Left renal pelvis (tissue), 4 donors: ENCODE results near the gene ARL5B. TPM values are rescaled to one million over a fixed set of nuclear protein-coding genes. Genes with fewer than 3 reads are reported as not detected.

Experiments
- DNase-seq, 4 donors: peaks; one replicate each; pipeline ENCODE4 v3.0.0-alpha.2; 2013; ENCODE audit warnings: low read depth in 4 of 4, low spot score in 3 of 4
- polyA plus RNA-seq, 4 donors: library from polyadenylated mRNA; unstranded; fragments of 120-200 nt; gene quantifications; one replicate each; pipeline ENCODE4 v1.2.1, GENCODE V29; 2013; ENCODE audit not compliant: insufficient read length in 4 of 4

Gene ARL5B
- polyA plus RNA-seq, 4 donors: 43.2 to 54.9 (median 48.4) TPM

- no peak for DNase-seq
These were observed 733 bp upstream of the ARL5B start for GRCh38 chr10:18658271-18659124.

DNA sequence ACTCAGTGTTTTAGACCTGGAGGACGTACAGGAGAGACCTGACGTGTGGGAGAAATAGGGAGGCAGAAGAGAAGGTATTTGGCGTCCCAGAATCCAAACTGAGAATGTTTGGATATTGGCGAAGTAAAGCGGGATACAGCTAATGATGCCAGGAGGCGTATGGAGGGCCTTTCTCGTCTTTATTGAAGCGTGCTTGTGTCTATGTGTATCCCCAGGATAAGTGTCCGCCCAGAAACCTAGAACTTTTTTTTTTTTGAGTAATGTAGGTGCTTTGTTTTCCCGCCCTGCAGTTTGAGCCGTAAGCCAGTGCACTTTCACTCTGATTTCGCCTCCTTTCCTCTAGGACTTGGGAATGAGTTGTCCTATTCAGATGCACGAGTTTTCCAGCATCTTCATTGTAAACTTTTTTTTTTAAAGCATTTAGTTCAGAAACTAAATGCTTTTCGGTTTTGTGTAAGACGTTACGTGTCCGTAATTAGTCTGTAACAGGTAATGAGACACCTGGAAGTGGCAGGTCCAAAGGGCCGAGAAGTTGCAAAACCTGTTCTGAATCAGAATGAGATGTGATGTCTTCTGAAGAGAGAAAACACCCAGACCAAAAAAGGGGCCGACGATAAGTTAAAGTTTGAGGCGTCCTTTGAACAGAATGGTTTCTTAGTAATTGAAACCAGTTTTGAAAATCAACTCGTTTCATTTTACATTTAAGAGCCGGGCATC lies 746 bp downstream of the ARL5B start:
- DNase-seq: peak in 3 of 4 donors; percentile 26 to 43 (median 43)

DNA sequence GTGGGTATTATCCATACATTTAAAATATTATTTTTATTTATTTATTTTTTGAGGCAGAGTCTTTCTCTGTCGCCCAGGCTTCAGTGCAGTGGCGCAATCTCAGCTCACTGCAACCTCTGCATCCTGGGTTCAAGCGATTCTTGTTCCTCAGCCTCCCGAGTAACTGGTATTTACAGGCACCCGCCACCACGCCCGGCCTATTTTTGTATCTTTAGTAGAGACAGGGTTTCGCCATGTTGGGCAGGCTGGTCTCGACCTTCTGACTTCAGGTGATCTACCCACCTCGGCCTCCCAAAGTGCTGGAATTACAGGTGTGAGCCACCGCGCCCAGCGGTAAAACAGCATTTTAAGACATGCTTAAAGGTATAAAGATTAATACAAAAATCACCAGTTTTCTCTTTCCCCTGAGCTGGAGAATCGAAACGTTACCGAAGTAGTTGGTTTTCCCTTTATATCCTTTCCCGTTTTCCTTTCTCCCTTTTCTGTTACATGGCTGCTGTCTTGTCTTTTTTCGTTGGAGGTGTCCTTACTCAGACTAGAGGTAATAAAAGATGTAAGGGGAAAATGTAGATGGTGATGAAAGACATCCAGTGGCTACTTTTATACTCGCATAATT lies 1.7 kb downstream of the ARL5B start:
- DNase-seq: no peak

DNA sequence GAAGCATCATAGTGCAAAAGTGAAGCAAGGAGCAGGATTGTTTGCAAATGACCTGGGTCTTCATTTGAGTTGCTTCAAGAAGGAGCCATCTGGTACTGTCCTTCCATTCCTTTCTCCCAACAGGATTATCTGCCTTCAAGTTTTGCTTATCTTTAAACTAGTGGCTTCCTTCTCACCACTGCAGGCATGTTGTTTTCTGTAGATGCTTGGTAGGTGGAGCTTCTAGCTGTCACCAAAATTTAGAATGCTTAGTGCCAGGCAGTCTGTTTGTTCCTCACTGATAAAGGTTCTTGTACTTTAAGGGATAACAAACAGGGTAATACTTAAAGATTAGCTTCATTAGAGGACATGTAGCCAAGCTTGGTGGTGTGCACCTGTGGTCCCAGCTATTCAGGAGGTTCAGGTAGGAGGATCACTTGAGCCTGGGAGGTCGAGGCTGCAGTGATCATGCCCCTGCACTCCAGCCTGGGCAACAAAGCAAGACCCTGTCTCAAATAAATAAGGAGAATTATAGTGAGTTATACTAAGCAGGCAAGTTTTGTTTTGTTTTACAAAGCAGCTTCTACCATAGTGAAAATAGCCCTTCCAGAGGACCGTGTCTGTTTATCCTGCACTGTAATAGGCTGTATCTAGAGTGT lies 5.7 kb downstream of the ARL5B start:
- DNase-seq: no peak

GRCh38 chr10:18665815-18666558 lies 6.8 kb downstream of the ARL5B start:
- DNase-seq: no peak

- DNase-seq: no peak
These were observed 7.6 kb downstream of the ARL5B start for GRCh38 chr10:18666810-18667209.

DNA sequence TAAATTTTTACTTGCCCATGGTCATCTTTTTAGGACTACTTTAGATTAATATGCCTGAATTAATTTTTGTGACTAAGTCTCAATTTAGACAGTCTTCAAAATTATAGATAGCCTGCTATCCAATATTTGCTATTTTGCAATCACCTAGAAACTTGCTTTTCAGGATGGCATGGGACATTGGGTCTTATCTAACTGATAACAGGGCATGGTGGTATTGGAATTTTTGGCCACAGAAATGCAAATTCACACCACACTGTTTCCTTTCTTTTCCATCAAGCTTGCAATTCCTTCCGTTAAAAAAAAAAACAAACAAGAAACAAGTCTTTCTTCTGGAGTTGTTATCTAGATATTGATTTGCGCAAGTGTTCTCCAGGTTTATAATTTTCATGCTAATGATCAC lies 8.8 kb downstream of the ARL5B start:
- DNase-seq: no peak

DNA sequence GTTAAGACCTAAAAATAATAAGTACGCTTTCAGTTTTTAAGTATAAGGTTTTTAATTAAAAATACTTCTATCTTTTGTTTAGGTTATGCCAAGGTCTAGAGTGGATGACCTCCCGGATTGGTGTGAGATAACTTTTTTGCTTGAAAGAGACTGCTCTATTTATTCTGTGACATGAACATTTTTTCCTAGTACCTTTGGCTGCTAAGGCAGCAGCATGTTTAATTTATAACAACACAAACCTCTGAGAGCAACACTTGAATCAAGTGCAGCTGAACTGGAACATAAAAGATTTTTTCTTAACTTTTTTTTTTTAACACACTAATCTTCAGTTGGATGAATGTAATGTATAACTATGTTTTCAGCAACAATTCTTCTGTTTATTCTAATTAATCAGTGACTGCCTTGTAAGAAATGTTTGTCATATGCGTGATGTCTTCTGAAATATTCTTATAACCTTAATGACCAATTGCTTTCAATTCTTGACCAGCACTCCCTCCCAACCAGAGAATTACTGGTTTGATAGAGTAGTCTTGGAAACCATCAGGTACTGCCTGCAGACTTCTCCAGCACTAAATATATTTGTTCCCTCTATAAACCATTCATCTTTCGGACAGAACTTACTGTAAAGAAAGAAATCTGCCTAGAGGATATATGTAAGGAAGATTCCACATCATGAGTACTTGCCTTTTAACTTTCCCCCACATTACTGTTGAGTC lies 16.0 kb downstream of the ARL5B start:
- no peak for DNase-seq

DNA sequence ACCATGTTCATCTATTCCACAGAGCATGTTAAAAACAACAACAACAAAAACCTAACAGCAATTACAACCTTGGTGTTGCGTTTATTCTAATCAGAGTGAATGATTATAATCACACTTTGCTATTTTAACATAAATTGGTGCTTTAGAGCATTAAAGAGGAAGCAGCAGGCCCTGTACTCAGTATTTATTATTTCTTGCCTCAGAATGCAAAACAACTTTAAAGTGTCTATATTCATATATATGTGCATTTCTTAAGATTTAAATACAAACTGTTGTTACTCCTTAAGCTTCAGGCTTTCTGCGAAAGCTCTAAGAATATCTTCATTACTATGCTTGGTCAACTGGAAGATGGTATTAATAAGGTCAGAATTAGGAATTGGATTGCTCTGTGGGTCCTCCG lies 21.5 kb downstream of the ARL5B start:
- no peak for DNase-seq

GRCh38 chr10:18681366-18681765 lies 22.1 kb downstream of the ARL5B start:
- DNase-seq: no peak

- DNase-seq: no peak
These were observed 22.8 kb downstream of the ARL5B start for GRCh38 chr10:18681971-18682411.

DNA sequence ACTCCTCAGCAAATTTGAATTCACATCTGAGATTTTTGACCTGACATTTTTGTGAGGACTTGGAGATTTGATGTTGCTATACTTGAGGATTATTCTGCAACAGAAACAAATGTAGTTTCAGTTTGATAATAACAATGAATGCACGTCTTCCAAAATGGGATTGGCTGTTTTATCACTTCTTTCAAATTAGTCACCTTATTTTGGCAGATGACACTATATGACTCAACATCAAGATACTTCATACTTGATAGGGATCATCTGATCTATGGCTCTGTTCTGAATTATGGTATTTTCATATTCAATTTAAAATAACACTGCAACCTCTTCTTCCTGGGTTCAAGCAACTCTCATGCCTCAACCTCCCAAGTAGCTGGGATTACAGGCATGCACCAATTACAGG lies 24.2 kb downstream of the ARL5B start:
- no peak for DNase-seq

DNA sequence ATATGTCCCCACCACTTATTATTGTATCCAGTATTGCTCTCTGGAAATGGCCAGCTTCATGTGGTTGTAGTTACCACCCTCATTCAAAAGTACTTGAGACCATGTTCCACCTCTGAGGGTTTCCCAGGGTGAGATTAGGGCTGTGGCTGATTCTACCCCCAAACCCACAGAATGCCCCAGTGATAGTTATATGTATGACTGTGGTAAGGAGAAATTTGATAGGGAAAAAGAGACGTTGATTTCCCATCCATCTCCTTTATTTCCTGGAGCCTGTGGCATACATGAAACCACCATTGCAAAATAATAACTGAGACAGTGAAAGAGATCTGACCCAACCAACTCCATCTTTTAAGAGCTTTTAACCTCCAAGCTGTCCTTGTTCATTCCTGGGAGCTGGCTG lies 25.2 kb downstream of the ARL5B start:
- DNase-seq: no peak

- DNase-seq: no peak
These were observed 25.7 kb downstream of the ARL5B start for GRCh38 chr10:18684953-18685352.

GRCh38 chr10:18685555-18685954 lies 26.3 kb downstream of the ARL5B start:
- DNase-seq: no peak

- no peak for DNase-seq
These were observed 28.0 kb downstream of the ARL5B start for GRCh38 chr10:18687195-18687594.

DNA sequence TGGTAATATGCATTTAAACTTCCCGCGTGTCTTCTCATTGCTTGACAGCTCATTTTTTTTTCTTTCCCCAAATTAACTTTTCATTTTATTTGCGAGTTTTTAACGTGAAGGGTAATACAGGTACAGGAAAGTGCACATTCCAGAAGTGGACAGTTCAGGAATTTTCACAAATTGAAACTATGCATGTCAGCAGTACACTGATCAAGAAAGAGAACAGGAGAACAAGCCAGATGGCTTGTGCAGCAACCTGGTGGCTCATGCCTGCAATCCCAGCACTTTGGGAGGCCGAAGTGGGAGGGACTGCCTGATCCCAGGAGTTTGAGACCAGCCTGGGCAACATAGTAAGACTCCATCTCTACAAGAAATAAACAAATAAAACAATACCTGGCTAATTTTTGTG lies 28.5 kb downstream of the ARL5B start:
- DNase-seq: no peak

GRCh38 chr10:18689498-18689897 lies 30.3 kb downstream of the ARL5B start:
- DNase-seq: no peak

GRCh38 chr10:18690541-18690940 lies 31.3 kb downstream of the ARL5B start:
- DNase-seq: no peak
